Stimulated activated CD4-positive, alpha-beta T cell treated with anti-CD3 and anti-CD28 coated beads, Interleukin-12 subunit alpha, Interleukin-12 subunit beta, amount 100 ng/mL, for 4 hours (primary cell): ENCODE measurements around the gene DAPK1.
"Not testable (repeated sequence)": the region's sequence is repeated elsewhere in the genome, so short reads cannot be mapped to it uniquely, and the experiment has no call there.

Experiments used
- DNase-seq: peaks from one replicate; pipeline ENCODE4 v3.0.0-alpha.2; 2020

The DAPK1 gene

DNA sequence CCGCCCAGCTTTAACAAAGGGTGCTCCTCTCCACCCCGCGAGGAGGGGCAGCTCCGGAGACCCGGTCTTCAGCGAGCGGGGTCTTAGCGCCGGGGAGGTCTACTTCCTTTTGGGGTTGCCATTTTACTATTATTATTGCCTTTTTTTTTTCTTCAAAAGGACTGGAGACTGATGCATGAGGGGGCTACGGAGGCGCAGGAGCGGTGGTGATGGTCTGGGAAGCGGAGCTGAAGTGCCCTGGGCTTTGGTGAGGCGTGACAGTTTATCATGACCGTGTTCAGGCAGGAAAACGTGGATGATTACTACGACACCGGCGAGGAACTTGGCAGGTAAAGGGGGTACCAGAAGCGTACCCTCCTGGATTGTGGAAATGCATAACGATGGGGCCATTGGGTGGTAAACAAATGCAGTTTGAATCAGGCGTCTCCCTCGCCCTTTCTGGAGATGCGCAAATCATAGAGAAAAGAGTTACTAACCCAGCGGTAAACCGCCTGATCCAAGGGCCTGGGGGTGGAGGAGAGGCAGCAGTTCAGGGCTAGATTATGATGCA lies 1.2 kb downstream of the DAPK1 start:
- no peak for DNase-seq

DNA sequence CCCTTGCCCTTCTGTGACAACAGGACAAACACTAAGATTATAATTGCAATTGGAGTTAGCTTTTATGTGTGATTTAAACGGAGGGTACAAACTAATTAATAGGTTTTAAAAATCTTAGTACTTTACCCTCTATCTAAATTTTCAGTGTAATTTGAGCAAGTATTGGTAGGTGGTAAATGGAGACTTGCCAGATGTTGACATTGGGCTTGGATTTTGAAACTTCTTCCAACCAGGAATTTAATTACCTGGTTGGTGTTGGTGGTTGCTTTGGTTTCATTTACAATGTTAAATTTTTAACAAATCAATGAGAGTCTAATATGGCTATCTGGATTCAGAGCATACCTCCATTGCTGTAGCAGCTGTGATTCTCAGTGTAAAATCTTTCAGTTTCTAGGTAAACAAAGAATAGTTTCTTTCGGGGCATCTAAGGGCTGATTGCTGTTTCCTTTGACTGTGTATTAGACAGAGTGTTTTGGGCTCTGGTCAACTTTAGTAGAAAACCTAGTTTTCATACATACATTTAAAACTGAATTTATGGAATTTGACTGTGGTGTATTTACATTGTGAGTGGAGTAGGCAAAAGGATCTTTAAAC lies 1.9 kb downstream of the DAPK1 start:
- no peak for DNase-seq

DNA sequence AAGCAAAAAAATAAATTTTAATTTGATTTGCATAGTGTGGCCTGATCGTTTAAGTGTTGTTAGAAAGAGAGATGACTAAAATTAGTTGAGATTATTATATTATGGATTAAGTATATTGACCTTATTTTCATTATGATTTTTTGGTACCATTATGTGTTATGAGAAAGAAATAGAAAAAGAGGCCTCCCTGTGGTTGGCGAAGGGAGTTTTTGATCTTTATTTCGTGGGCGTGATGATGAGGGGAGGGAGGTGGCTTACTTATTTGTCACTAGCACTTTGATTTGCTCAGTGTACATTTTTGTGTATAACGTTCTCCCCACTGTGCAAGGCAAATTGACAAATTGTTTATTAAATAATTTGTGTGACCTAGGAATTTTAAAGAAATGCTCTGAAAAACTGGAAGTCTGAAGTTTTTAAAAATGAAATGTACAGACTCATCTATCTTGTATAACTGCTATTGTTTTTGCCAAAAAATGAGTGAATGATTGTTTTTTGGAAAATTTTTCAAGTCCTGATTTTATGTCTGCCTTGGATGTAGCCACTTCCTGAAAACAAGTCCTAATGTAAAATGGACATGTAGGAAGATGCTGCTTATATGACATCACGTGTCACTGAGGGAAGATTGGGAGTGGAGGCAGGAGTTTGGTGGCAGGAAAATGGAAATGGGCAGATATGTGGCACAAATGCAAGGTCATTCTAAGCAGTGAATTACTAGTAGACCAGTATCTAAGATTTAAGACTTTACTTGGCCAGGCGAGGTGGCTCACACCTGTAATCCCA lies 3.0 kb downstream of the DAPK1 start:
- DNase-seq: no peak

DNA sequence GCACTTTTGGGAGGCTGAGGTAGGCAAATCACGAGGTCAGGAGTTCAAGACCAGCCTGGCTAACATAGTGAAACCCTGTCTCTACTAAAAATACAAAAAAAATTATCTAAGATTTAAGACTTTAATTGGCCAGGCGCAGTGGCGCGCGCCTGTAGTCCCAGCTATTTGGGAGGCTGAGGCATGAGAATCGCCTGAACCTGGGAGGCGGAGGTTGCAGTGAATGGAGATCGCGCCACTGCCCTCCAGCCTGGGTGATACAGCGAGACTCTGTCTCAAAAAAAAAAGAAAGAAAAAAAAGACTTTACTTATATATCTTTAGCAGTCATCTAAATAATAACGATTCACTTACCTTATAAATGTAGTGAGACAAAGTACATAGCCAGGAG lies 3.6 kb downstream of the DAPK1 start:
- not testable (repeated sequence) for DNase-seq

DNA sequence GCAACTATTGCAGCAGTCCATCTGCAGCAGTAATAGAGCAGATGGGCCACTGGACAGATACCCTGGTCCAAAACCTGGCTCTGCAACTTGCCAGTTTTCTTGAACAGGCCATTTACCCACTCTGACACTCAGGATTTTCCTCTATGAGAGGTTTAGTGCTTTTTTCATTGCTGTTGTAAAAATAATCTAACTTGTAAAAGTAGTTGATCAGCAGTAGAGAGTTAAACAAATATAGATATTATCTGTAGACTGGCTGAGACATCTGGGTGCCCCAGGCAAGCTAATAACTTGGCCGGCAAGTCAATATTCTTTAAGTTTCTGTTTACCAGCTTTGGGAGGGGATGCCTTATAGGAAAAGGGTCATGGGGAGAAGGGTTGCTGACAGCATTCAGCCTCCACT lies 4.1 kb downstream of the DAPK1 start:
- DNase-seq: no peak

DNA sequence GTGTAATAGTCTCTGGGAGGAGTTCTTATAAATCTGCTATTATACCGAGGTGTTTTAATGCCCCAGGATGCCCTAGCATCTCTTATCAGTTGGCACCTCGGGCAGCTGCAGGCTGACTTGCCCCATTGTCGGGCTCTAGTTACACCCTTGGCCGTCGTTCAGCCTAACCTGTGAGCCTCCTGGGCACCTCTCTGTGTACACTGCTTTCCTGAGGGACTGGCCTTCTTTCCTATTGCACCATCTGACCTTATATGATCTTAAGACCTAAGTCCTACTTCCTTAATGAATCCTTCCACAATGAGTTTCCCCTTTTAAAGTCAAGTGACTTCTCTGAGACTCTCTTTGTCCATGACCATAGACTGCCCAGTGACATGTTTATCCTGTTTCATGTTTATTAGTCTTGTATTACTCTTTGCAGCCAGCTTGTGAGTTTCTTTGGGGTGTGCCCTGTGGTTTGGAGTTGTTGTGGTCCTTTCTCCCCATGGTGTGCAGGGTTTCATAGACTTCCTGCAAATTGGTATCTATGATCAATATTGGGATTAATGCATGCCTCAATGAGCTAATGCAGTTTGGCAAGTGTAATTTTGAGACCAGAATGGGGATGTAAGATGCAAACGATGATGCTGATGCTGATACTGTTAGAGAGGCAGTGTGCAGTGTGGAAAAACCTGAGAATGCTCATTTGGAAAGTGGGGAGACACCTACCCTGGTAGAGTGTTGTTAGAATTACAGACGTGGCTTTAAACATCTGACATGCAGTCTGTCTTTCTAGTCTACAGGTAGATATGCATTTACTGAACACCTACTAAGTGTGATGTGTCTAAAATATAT lies 4.9 kb downstream of the DAPK1 start:
- DNase-seq: no peak

DNA sequence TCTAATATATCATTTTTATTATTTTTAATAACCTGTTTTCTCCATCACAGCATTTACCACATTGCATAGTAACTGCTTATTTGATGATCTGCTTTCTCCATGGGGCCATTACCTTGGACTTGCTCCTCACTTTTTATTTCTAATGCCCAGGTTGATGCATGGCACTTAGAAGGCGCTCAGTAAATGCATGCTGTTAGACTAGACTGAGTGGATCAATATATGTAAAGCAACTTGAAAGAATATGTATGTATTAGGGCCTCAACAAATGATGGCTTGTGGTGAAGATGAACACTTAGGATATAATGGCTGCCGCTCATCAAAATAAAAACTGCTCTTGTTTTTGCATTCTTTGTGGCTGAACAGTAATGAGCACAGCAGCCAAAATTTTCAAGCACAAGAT lies 5.8 kb downstream of the DAPK1 start:
- DNase-seq: no peak

DNA sequence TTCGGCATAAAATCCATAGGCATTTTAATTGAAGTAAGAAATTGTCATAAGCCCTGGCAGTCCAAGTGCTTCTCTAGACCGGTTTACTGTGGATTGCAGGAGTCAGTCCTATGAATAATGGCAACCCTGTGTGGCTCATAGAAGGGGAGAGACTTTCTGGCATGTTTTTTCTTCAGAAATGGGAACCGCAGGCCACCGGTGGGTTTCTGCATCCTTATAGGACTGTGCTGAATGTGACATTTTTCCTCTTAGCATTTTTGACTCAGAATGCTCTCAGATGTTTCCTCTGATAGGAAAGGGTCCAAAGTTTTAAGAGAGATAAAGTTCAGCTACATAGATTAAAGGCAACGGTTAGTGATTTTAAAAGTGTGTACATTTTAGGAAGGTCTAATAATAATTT lies 6.3 kb downstream of the DAPK1 start:
- no peak for DNase-seq

DNA sequence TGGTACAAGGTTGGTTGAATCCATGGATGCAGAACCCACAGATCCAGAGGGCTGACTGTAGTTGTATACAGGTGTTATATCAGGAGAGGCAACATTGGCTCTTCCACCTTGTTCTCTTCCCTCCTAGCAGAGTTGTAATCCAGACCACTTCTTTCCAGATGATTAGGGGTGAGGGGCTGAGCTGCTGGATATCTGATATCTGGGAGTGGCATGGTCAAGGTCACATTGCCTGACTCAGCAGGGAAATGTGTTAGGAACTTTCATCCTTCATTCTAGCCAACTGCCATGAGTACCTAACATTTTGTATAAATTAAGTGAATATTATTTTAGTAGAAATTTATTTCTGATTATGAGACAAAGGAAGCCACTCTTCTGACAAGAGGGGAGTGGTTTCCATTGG lies 7.3 kb downstream of the DAPK1 start:
- no peak for DNase-seq

DNA sequence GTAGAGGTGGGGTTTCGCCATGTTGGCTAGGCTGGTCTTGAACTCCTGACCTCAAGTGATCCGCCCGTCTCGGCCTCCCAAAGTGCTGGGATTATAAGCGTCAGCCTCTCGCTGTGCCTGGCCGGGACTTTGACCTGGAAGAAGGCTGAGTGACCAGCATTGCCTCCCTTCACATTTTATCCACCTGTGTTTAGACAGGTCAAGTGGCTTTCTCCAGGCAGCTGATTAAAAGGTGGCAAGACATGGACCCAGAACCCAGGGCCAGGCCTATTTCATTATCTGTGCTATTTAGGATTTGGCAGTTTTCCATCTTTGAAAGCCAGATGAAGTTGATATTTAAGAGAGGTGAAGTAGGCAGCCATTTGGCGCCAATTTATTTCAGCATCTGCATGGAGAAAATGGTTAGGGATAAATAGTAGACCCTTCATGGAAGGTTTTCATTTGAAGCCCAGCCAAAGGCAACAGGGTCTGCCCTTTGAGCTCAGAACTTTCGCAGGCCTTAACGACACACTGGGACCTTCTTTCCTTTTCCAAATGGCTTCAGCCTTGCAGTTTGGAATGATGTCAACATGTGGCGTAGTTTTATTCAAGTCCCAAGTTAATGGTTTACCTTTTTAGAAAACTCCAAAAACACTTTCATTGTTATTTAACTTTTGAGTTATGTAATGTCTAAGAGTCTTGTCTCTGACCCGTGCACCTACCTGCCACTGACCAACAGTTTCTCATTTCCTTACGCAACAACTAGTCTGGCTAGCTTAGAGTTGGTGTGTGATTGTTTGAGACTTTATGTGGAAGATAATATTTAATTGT lies 8.4 kb downstream of the DAPK1 start:
- no peak for DNase-seq

DNA sequence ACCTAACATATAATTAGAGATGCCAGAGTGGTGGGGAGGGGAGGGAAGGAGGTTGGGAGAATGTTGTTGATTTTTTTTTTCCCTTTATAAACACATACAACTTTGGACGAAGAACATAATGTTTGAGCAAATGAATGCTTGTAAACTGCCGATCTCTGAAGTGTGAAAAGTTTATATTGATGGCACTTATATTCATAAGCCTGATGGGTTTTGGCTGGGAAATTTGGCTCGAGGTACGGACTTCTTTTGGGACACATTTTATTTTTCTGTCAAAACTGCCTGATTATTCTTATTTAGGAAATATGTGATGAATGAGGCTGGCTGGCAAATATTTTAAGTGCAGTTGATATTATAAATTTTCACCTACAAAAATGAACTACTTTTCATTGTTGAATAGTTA lies 9.9 kb downstream of the DAPK1 start:
- DNase-seq: no peak

DNA sequence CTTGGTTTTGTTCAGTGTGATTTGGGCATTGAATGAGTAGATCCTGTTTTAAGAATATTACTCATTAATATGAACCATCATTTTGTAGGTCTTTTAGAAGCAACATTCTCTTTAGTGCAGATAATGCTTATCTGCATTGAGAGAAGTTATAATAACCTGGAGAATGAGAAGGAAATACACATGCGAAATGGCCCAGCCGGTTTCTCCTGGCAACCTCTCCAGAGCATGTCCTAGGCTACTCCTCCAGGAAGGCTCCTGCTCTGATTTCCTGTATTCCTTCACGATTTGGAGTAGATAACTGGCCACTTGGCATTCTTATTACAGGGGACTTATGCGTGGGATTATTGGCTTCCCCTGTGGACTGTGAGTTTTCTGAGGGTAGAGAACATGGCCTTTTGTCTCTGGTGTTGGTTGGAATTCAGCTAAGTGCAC lies 12.6 kb downstream of the DAPK1 start:
- DNase-seq: no peak

DNA sequence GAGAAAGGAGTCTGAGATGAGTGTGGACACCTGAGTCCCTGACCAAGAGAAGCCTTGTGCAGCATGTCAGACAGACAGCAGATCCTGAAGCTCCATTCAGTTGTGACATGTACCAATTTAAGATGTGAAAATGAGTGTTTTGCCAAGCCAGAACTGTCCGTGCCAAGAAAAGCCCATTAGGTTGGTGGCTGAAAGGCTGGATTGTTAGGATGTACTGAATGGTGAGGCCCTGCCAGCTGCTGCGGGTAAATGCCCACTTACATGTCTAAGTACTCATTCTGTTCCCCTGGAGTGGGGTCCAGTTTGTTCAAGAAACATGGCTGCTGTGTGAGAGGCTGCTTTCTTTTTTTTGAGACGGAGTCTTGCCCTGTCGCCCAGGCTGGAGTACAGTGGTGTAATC lies 14.6 kb downstream of the DAPK1 start:
- DNase-seq: no peak

DNA sequence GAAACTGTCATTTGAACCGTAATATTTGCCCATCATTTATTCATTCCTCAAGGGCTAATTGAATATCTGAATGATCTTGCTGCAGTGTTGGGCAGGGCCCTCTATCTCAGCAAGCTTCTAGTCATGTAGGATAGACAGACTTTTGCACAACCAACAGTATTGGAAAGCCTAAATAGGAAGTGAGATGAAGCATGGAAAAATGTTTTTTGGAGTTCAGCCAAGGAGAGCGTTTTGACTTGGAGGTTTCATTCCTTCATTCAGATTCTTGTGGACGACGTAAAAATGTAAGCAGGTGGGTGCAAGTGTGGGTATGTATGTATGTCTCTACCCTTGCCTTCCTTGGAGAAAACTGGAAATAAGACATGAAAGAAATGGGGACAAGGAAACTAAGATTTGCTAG lies 15.5 kb downstream of the DAPK1 start:
- DNase-seq: no peak

DNA sequence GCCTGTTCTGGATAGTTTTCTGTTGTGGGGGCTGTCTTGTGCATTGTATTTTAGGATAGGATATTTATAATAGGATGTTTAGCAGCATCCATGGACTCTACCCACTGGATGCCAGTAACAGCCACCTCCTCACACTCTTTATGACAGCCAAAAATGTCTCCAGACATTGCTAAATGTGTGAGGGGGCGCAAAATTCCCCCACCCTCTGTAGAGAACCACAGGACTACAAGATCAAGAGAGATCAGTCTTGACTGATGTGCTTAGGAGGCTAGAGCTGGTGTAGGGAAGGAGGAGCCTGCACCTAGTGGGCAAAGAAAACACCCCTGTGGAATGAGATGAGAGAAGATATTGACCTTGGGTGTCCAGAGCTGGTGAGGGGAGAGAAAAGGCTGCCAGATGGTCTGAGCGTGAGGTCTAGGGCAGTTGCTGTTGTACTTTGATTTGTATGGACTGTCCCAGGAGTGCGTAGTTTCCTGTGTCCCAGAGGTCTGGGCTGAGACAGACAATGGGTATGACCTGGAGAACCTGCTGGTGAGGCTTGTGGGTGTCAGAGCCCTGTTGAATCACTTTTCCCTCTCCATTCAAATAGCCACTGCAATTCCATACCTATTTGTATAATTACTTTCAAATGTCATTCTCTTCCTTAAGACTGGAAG lies 16.3 kb downstream of the DAPK1 start:
- DNase-seq: no peak

DNA sequence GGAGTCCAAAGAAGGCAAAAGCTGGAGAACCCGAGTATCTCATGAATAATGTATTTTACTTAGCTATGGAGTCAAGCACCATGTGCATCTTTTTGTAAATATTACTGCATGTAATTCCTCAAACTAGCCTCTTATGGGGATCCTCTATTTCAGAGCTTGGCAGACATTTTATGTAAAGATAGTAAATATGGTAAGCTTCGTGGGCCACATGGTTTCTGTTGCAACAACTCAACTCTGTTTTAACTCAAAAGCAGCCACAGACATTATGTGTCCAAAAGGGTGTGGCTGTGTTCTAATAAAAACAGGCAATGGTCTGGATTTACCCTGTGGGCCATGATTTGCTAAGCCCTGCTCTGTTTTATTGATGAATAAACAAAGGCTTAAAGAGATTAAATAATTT lies 17.3 kb downstream of the DAPK1 start:
- DNase-seq: no peak

DNA sequence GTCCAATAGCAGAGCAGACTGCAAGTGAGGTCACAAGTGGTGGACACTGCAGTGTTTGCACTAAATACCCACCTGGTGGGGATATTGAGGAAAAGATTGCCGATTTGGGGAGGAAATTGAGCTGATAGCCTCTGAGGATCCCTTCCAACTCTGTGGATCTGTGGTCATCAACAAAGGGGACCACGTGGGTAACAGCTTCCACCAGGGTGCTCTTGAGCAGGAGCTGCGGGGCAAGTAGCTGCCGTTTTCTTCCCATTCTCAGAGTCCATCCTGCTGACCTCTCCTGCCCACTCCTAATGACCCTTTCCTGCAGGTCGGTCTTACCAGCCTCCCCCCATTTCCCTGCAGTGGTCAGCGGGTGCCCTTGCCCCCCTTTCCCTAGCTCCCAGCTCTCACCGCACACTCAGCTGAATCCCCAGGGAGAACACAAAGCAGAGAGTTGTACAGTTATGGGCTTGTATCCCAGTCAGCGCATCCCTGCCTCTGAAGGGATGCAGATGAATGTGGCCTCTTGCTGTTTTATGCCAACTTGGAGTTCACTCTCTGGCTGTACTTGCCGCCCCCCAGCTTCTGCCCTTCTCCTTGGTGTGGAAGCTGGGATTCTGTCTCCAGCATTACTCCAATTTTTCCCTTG lies 18.0 kb downstream of the DAPK1 start:
- no peak for DNase-seq

DNA sequence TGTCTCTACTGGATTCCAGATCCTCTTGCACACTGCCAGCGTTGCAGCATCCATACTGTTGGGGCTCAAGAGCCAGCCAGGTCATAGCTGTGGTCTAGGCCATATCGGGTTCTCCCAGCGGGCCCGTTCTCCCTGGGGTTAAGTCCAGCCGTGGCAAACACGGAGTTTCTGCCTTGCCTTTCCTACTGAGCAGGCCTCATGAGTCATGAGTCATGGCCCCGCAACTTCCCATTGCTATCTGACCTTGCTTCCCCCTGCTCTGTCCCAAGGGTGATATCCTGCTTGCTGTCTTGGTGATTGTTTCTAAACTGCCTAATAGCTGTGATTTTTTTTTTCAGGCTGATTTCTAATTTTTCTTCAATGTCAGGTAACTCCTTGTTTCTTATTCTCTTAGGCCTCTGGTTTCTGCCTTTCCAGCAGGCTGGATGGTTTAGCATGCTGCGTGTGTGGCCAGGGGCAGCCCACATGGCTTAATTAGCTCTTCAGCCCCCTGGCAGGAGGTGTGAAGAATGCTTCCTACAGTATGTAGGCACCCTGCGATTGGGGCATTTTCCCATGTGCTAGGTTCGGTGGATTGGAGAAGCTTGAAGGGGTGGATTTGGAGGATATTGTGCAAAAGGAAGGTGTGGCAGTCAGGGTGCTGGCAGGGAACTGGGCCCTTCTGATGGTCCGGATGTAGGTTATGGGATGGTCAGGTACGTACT lies 18.7 kb downstream of the DAPK1 start:
- no peak for DNase-seq

DNA sequence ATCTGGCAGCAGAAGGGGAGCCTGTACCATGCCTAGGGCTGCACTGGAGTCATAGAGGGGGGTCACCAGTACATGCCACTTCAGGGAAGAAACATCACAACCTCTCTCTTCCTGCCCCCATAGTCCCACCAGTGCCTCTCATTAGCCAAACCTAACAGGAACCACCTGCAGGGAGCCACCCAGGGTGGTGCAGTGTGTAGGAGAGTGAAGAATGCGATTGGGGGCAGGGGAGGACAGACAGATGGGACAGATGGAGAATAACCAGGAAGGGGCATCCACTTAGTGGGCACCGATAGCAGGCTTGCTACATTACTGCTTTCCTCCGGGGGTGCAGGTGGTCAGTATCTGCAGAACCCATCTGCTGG lies 19.2 kb downstream of the DAPK1 start:
- no peak for DNase-seq

DNA sequence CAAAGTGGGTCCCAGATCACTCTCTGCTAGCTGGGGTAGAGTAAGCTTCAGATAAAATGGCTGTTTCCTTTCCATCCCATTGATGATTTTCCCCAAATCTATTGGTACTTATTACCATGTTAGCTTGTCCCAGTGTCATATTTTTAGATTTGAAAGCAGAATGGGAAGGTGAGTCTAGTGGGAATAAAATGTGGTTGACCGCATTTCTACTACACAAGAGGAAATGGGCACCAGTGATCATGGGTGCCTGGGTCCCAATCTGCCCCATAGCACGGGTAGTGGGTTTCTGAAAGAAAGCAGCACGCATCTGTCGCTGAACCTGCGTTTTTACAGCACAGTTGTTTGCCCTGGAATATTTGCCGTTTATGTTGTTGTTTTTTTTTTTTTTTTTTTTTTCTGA lies 20.1 kb downstream of the DAPK1 start:
- no peak for DNase-seq

DNA sequence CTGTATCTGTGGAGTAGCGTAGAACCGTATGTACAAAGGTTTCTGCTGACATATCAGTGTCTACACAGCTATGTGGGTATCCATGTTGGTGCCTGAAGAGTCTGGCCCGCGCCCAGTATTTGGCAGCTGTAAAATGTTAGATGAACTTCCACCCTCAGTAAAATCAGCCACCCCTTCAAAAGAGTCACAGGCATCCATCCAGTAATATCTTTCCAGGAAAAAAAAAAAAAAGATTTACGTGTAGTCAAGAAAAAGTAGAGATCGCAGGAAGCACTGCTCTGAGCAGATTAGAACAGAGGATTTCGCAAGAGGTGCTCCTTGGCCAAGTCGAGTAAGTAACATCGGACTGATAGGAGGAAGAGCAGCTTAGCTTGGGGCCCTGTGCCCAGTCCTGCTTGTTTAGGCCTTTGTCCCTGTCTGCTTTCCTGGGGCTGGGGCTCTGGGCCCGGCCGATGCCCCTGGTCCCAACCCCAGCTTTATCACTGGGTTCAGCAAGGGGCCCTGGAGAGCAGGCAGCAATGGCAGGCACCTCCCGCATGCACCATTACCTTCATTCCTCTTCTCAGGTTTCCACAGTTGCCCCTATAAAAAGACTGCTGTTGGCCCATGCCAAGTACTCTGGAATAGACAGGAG lies 21.2 kb downstream of the DAPK1 start:
- DNase-seq: no peak
